CD14-positive monocyte (primary cell): ENCODE results near the gene SETD1A. TPM values are rescaled to one million over a fixed set of nuclear protein-coding genes. Genes with fewer than 3 reads are reported as not detected.

Source experiments
- DNase-seq, 3 donors: peaks; one replicate each; pipeline ENCODE4 v3.0.0-alpha.2; 2011 to 2022
- H2AFZ ChIP-seq: 2 replicates; pipeline ENCODE4 v1.6.0; 2012; ENCODE audit warnings: mild to moderate bottlenecking, low read depth, low read length, inconsistent platforms; ENCODE audit not compliant: insufficient read depth, poor library complexity, severe bottlenecking
- H3K27ac ChIP-seq, 2 donors: 1 replicate in 1 of 2; 2 replicates in 1 of 2; pipeline ENCODE4 v1.5.1; 2012 to 2013; ENCODE audit warnings: low read length in 2 of 2, control low read depth in 1 of 2, inconsistent platforms in 1 of 2, low read depth in 1 of 2, mild to moderate bottlenecking in 1 of 2
- H3K27me3 ChIP-seq, 2 donors: one replicate each; pipeline versions ENCODE4 v1.6.0 to v1.6.1; 2011 to 2013; ENCODE audit warnings: low read length in 2 of 2; ENCODE audit not compliant: control insufficient read depth in 2 of 2, insufficient read depth in 2 of 2
- H3K36me3 ChIP-seq, 2 donors: replicated peaks in 1 of 2; 1 replicate in 1 of 2; 2 replicates in 1 of 2; pipeline versions ENCODE4 v1.5.1 to v1.6.1; 2012 to 2013; ENCODE audit warnings: low read length in 2 of 2, control low read depth in 1 of 2, inconsistent platforms in 1 of 2, mild to moderate bottlenecking in 1 of 2; ENCODE audit not compliant: insufficient read depth in 2 of 2, control insufficient read depth in 1 of 2
- H3K4me1 ChIP-seq, 2 donors: 1 replicate in 1 of 2; 2 replicates in 1 of 2; pipeline versions ENCODE4 v1.5.1 to v1.6.1; 2012 to 2013; ENCODE audit warnings: low read length in 2 of 2, control low read depth in 1 of 2, inconsistent platforms in 1 of 2, mild to moderate bottlenecking in 1 of 2, moderate library complexity in 1 of 2; ENCODE audit not compliant: insufficient read depth in 2 of 2, control insufficient read depth in 1 of 2
- H3K4me2 ChIP-seq: replicated peaks from 2 replicates; pipeline ENCODE3; 2012; ENCODE audit warnings: low read length, moderate library complexity, mild to moderate bottlenecking; ENCODE audit not compliant: poor library complexity, severe bottlenecking; ENCODE audit errors: extremely low read depth
- H3K4me3 ChIP-seq, 3 experiments: fragments of 200-600 bp in 1 of 3; sonication (generic) in 1 of 3; replicated peaks in 1 of 3; 1 replicate in 2 of 3; 2 replicates in 1 of 3; pipeline ENCODE4 v1.5.1; 2011 to 2013; ENCODE audit warnings: low read length in 3 of 3, mild to moderate bottlenecking in 3 of 3, control low read depth in 2 of 3, low read depth in 2 of 3, inconsistent platforms in 1 of 3, moderate library complexity in 1 of 3
- H3K79me2 ChIP-seq: 2 replicates; pipeline ENCODE4 v1.6.0; 2012; ENCODE audit warnings: mild to moderate bottlenecking, control low read depth, inconsistent platforms, low read length, moderate library complexity; ENCODE audit not compliant: insufficient read depth
- H3K9ac ChIP-seq: 2 replicates; pipeline ENCODE4 v1.6.0; 2017; ENCODE audit warnings: low read length, mild to moderate bottlenecking; ENCODE audit not compliant: insufficient read depth, poor library complexity, severe bottlenecking
- H3K9me3 ChIP-seq, 2 donors: replicated peaks in 1 of 2; 1 replicate in 1 of 2; 2 replicates in 1 of 2; pipeline versions ENCODE4 v1.5.1 to v1.6.1; 2012 to 2013; ENCODE audit warnings: low read length in 2 of 2, control low read depth in 1 of 2; ENCODE audit not compliant: control insufficient read depth in 1 of 2, insufficient read depth in 1 of 2
- H4K20me1 ChIP-seq: 2 replicates; pipeline ENCODE4 v1.6.0; 2012; ENCODE audit warnings: mild to moderate bottlenecking, low read length, control low read depth, moderate library complexity; ENCODE audit not compliant: insufficient read depth
- H3K27ac Mint-ChIP-seq, 7 donors: one replicate each; pipeline ENCODE4 v1.8.0; 2020; ENCODE audit warnings: mild to moderate bottlenecking in 7 of 7, mixed read lengths in 7 of 7, moderate library complexity in 6 of 7, inconsistent platforms in 2 of 7
- H3K27me3 Mint-ChIP-seq, 3 donors: one replicate each; pipeline ENCODE4 v1.8.0; 2021 to 2022; ENCODE audit warnings: low read depth in 3 of 3, mild to moderate bottlenecking in 3 of 3, mixed read lengths in 3 of 3, moderate library complexity in 3 of 3, inconsistent platforms in 1 of 3
- H3K36me3 Mint-ChIP-seq, 2 donors: one replicate each; pipeline ENCODE4 v1.8.0; 2020; ENCODE audit warnings: mixed read lengths in 2 of 2, inconsistent platforms in 1 of 2, mild to moderate bottlenecking in 1 of 2
- H3K4me1 Mint-ChIP-seq: one replicate; pipeline ENCODE4 v1.8.0; 2020; ENCODE audit warnings: mild to moderate bottlenecking, mixed read lengths
- H3K4me3 Mint-ChIP-seq, 2 donors: one replicate each; pipeline ENCODE4 v1.8.0; 2020; ENCODE audit warnings: mild to moderate bottlenecking in 2 of 2, mixed read lengths in 2 of 2, moderate library complexity in 1 of 2
- H3K9me3 Mint-ChIP-seq, 7 donors: one replicate each; pipeline ENCODE4 v1.8.0; 2020 to 2022; ENCODE audit warnings: mixed read lengths in 7 of 7, mild to moderate bottlenecking in 6 of 7, moderate library complexity in 6 of 7, inconsistent platforms in 2 of 7
- CTCF ChIP-seq: fragments of 200-600 bp; IDR thresholded peaks from one replicate; pipeline ENCODE4 v1.8.0; 2022; ENCODE audit warnings: antibody characterized with exemption, mild to moderate bottlenecking
- WGBS: methylation state at CpG from one replicate; pipeline ENCODE4 v1.1.5; 2013; ENCODE audit warnings: missing lambda C conversion rate; ENCODE audit not compliant: insufficient coverage; 5-methylcytosine and 5-hydroxymethylcytosine counted together
- intact Hi-C, 2 donors: fragments of 100-400 bp; cut with micrococcal nuclease; formaldehyde crosslinking; loops; one replicate each; pipeline versions ENCODE4 v1.15.0 to v1.15.1; 2023
- polyA minus RNA-seq: library from RNA; depleted of rRNA, polyadenylated mRNA; stranded (reverse); fragments of >200 nt; gene quantifications from 2 replicates; pipeline ENCODE4 v1.2.3, GENCODE V29; 2012
- polyA plus RNA-seq, 3 donors: library from polyadenylated mRNA; depleted of rRNA in 1 of 3; unstranded in 2 of 3; stranded (reverse) in 1 of 3; fragments of 300-500 nt in 2 of 3; fragments of >200 nt in 1 of 3; fragmentation: Illumina TruSeq in 2 of 3; gene quantifications; 1 replicate in 2 of 3; 2 replicates in 1 of 3; pipeline ENCODE4 v1.2.3, GENCODE V29; 2012 to 2021
- total RNA-seq, 12 experiments: library from RNA in 1 of 12; stranded (reverse) in 1 of 12; fragments of 120-200 nt in 1 of 12; gene quantifications; one replicate each; pipeline ENCODE4 v1.2.4 and lab custom pipeline; 2013 to 2026; ENCODE audit warnings: mixed read lengths in 6 of 12, inconsistent platforms in 1 of 12

The SETD1A gene
- 1.4 TPM for total RNA-seq (2013)
- polyA plus RNA-seq (1 to 10 TPM in 2 of 3 donors, under 1 TPM in 1; 0.16 to 6.6 (median 1.3) TPM), polyA minus RNA-seq (2.9 and 5.9 TPM in 2 replicates), total RNA-seq (lab: John Stamatoyannopoulos, UW) (4.3 to 29.5 (median 14.7) reads per million in 11 experiments)

GRCh38 chr16:30957456-30958174, at the start of gene SETD1A:
TSS of gene SETD1A (plus strand) at chr16:30957754. CDS start at chr16:30958732, 978 bp downstream.
- Histone ChIP-seq H3K4me3 (peak within 1 kb of the TSS; percentile 66 to 95 (median 71)), H3K27me3 (no peaks in the 10 kb centered on the region), H3K79me2 (peaks cover 33% of the 10 kb centered on the region), H3K9ac (peak within 1 kb of the TSS; percentile 89), H3K4me2 (peak within 1 kb of the TSS; percentile 100), H3K27ac (peak within 1 kb of the TSS; percentile 88 to 97), H3K36me3 (peaks cover 43 to 47% of the 10 kb centered on the region in 2 donors), H2AFZ (peak within 1 kb of the TSS; percentile 94), H3K9me3 (no peaks in the 10 kb centered on the region), H4K20me1 (peaks cover 48% of the 10 kb centered on the region), H3K4me1 (peaks cover 13 to 21% of the 10 kb centered on the region in 2 donors)
- H3K9me3 Mint-ChIP-seq: peaks cover 0 to 2% (median 0%) of the 10 kb centered on the region in 7 donors
- peak; percentile 93 to 97 (median 96) for DNase-seq
- peaks cover 0 to 1% (median 0%) of the 10 kb centered on the region in 3 donors for H3K27me3 Mint-ChIP-seq
- intact Hi-C loops: loop anchor here in 1 of 2 donors (2.0 to 10.0 kb wide), 2 partner anchors 35 to 137 kb away; partner anchors contain the start of genes FBXL19 and VKORC1
- TF ChIP-seq CTCF: no peak
- peaks cover 17% of the 10 kb centered on the region for H3K4me1 Mint-ChIP-seq
- peak within 1 kb of the TSS; percentile 90 to 95 for H3K4me3 Mint-ChIP-seq
- H3K36me3 Mint-ChIP-seq: peaks cover 32 to 47% of the 10 kb centered on the region in 2 donors
- under 1% methylated on average over 80 of the region's 85 CpGs for WGBS
- H3K27ac Mint-ChIP-seq: peak within 1 kb of the TSS; percentile 96 to 99 (median 99)

- Histone ChIP-seq H3K27me3 (no peaks in the 10 kb centered on the region), H3K4me2 (no peak overlapping the region), H3K9ac (no peak overlapping the region), H3K27ac (no peak overlapping the region), H3K79me2 (no peaks in the 10 kb centered on the region), H3K9me3 (no peaks in the 10 kb centered on the region), H3K4me3 (no peak overlapping the region), H4K20me1 (no peaks in the 10 kb centered on the region), H3K4me1 (no peaks in the 10 kb centered on the region), H3K36me3 (no peaks in the 10 kb centered on the region), H2AFZ (no peak overlapping the region)
- Mint-ChIP-seq H3K4me1 (peaks cover 2% of the 10 kb centered on the region), H3K4me3 (no peak overlapping the region), H3K9me3 (no peaks in the 10 kb centered on the region), H3K36me3 (no peaks in the 10 kb centered on the region), H3K27me3 (peaks cover 0 to 8% (median 4%) of the 10 kb centered on the region in 3 donors), H3K27ac (no peak overlapping the region)
- intact Hi-C loops: no loop called here
- DNase-seq: no peak
- 93% methylated on average over 4 of the region's 18 CpGs for WGBS
- no peak for TF ChIP-seq CTCF
These were observed 47.0 kb upstream of the SETD1A start for GRCh38 chr16:30910427-30911029.
